HG02759 (cell line): ENCODE results near the gene ADAMTS17.
"Not testable (repeated sequence)": the region's sequence is repeated elsewhere in the genome, so short reads cannot be mapped to it uniquely, and the experiment has no call there.

Source experiments
- ATAC-seq: cut with Tn5 transposase; IDR thresholded peaks from one replicate; pipeline ENCODE4 v1.9.1; 2021; ENCODE audit warnings: mild to moderate bottlenecking, moderate library complexity; ENCODE audit not compliant: unreplicated experiment

ADAMTS17 gene

GRCh38 chr15:100339999-100340398, 1.8 kb downstream of the ADAMTS17 start:
- no peak for ATAC-seq

- not testable (repeated sequence) for ATAC-seq
Measured at GRCh38 chr15:100339451-100339850, 2.3 kb downstream of the ADAMTS17 start.

- ATAC-seq, result no peak
Measured at GRCh38 chr15:100338971-100339444, 2.8 kb downstream of the ADAMTS17 start.

GRCh38 chr15:100338247-100338646, 3.5 kb downstream of the ADAMTS17 start:
- ATAC-seq, result no peak

- ATAC-seq, result no peak
Measured at GRCh38 chr15:100337096-100338044, 4.4 kb downstream of the ADAMTS17 start.

- ATAC-seq, result no peak
Measured at GRCh38 chr15:100336061-100336460, 5.7 kb downstream of the ADAMTS17 start.

- no peak for ATAC-seq
Measured at GRCh38 chr15:100335335-100335999, 6.3 kb downstream of the ADAMTS17 start.

GRCh38 chr15:100334905-100335304, 6.9 kb downstream of the ADAMTS17 start:
- no peak for ATAC-seq

GRCh38 chr15:100334456-100334855, 7.3 kb downstream of the ADAMTS17 start:
- ATAC-seq, result no peak

GRCh38 chr15:100334015-100334414, 7.8 kb downstream of the ADAMTS17 start:
- ATAC-seq, result no peak

- no peak for ATAC-seq
Measured at GRCh38 chr15:100333236-100333635, 8.5 kb downstream of the ADAMTS17 start.

GRCh38 chr15:100332721-100333120, 9.1 kb downstream of the ADAMTS17 start:
- no peak for ATAC-seq

- no peak for ATAC-seq
Measured at GRCh38 chr15:100332231-100332630, 9.5 kb downstream of the ADAMTS17 start.

- ATAC-seq, result no peak
Measured at GRCh38 chr15:100330629-100331215, 11.1 kb downstream of the ADAMTS17 start.

GRCh38 chr15:100330221-100330620, 11.6 kb downstream of the ADAMTS17 start:
- no peak for ATAC-seq

- no peak for ATAC-seq
Measured at GRCh38 chr15:100328796-100329195, 13.0 kb downstream of the ADAMTS17 start.

- no peak for ATAC-seq
Measured at GRCh38 chr15:100318880-100319279, 22.9 kb downstream of the ADAMTS17 start.

- ATAC-seq, result no peak
Measured at GRCh38 chr15:100314809-100315400, 26.9 kb downstream of the ADAMTS17 start.

GRCh38 chr15:100311833-100312476, 29.8 kb downstream of the ADAMTS17 start:
- ATAC-seq, result no peak

- no peak for ATAC-seq
Measured at GRCh38 chr15:100311154-100311625, 30.6 kb downstream of the ADAMTS17 start.
